Measurements from ENCODE around the gene RANBP3.
"Not testable (repeated sequence)": the region's sequence is repeated elsewhere in the genome, so short reads cannot be mapped to it uniquely, and the experiment has no call there.

Gene RANBP3

GRCh38 chr19:5964816-5965565, 12.9 kb downstream of the RANBP3 start:
- no peak for FAIRE-seq

- FAIRE-seq = no peak
Observed at GRCh38 chr19:5963855-5964254, 14.1 kb downstream of the RANBP3 start.

GRCh38 chr19:5963259-5963658, 14.7 kb downstream of the RANBP3 start:
- not testable (repeated sequence) for FAIRE-seq

- no peak for FAIRE-seq
Observed at GRCh38 chr19:5961969-5962945, 15.7 kb downstream of the RANBP3 start.

GRCh38 chr19:5961641-5961968, 16.3 kb downstream of the RANBP3 start:
- not testable (repeated sequence) for FAIRE-seq

- FAIRE-seq = no peak
Observed at GRCh38 chr19:5960005-5961001, 17.6 kb downstream of the RANBP3 start.

- no peak for FAIRE-seq
Observed at GRCh38 chr19:5959260-5960004, 18.5 kb downstream of the RANBP3 start.

GRCh38 chr19:5958851-5959122, 19.2 kb downstream of the RANBP3 start:
- FAIRE-seq = no peak

- FAIRE-seq = no peak
Observed at GRCh38 chr19:5958074-5958850, 19.7 kb downstream of the RANBP3 start.

GRCh38 chr19:5957170-5957569, 20.8 kb downstream of the RANBP3 start:
- no peak for FAIRE-seq

- FAIRE-seq = no peak
Observed at GRCh38 chr19:5956728-5957127, 21.2 kb downstream of the RANBP3 start.

- no peak for FAIRE-seq
Observed at GRCh38 chr19:5956323-5956722, 21.6 kb downstream of the RANBP3 start.

- no peak for FAIRE-seq
Observed at GRCh38 chr19:5955636-5955935, 22.4 kb downstream of the RANBP3 start.

GRCh38 chr19:5954293-5954692, 23.6 kb downstream of the RANBP3 start:
- no peak for FAIRE-seq

- FAIRE-seq = no peak
Observed at GRCh38 chr19:5953680-5954213, 24.2 kb downstream of the RANBP3 start.

GRCh38 chr19:5953030-5953589, 24.8 kb downstream of the RANBP3 start:
- no peak for FAIRE-seq

GRCh38 chr19:5952193-5953029, 25.5 kb downstream of the RANBP3 start:
- no peak for FAIRE-seq

- no peak for FAIRE-seq
Observed at GRCh38 chr19:5951338-5951861, 26.5 kb downstream of the RANBP3 start.

- FAIRE-seq = no peak
Observed at GRCh38 chr19:5950741-5951140, 27.2 kb downstream of the RANBP3 start.
